Activated CD4-positive, alpha-beta T cell treated with anti-CD3 and anti-CD28 coated beads, Interleukin-2, amount 50 U/mL, for 24 hours (primary cell): Measurements from ENCODE around the gene CNOT1.
"Not testable (repeated sequence)": the region's sequence is repeated elsewhere in the genome, so short reads cannot be mapped to it uniquely, and the experiment has no call there.

ENCODE experiments used
- DNase-seq, 2 donors: peaks; one replicate each; pipeline ENCODE4 v3.0.0-alpha.2; 2020; ENCODE audit warnings: low read depth in 1 of 2, low spot score in 1 of 2

Gene CNOT1

DNA sequence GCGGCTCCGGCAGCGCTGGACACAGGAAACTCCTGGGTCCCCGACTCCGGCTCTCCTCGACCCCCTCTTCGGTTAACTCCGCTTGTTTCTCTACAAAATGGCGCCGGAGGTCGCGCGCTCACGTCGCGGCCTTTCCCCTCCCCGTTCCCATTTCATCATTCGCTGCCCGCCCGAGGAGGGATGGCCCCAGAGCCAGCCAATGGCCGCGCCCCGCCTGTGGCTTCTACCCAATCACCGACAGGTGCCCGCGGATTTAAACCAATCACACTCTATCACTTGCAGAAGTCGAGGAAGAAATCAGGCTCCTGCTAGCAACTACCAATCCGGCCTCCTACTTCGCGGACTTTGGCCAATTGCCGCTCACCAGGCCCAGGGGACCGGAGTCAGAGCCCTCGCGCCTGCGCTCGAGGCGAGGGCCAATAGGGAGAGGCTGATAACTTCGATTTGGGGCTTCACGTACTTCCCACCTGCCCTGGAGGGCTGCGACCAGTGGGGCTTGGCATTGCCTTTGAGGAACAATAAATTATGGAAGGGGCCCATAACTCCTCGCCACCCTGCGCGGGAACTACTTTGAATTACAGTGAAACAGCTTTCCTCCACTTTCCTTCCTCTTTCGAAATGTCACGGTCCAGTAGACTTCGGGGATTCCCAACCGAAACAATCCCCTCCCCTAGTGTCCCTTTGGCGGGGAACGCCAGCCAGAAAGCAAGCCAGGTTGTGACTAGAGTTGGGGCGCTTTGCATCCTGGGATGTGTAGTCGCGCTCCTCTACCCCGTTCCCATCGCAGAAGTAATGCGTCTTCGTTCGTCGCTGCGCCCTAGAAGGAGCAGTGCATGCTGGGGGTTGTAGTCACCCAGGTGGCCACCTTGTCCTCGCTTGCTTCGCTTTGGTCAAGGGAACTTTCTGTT is at the start of gene CNOT1:
Gene CNOT1 (minus strand): TSS at position 94 of the 908 bp plus-strand sequence. CDS start 30,489 bp downstream, outside the sequence.
- peak; percentile 95 to 96 for DNase-seq

DNA sequence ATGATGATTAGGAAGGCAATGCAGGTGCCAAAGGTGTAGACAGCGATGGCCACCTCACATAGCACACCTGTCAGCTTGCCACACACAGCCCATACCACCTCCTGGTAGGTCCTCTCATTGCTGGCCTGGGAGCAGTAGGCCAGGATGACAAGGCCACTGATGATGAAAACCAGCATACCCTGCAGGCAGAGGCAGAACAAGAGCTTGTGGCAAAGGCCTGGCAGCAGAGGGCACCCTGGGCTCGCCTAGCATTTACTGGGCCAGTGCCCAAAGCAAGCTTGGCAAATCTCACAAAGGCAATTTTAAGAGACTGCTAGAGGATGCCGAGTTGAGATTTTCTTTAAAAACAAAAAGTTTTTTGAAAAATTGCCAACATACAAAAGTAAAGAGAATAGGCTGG is 49.1 kb upstream of the CNOT1 start:
- no peak for DNase-seq

DNA sequence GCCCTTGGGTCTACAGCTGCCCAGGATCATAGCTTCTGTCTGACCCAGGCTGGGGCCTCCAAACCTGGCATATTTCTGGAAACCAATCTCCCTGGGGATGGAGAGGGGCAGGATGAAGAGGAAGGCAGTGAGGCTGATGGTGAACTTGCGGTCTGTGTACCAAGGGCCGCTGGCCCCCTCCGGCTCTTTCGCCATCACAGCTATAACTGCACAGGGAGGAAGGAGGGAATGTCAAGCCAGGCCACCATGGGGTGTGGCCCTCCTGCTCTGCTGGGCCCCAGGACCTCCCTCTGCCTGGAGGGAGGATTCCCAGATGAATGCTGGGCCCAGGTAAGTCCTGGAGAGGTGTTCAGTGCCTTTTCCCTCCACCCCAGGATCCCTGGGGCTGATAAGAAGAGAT is 48.6 kb upstream of the CNOT1 start:
- no peak for DNase-seq

DNA sequence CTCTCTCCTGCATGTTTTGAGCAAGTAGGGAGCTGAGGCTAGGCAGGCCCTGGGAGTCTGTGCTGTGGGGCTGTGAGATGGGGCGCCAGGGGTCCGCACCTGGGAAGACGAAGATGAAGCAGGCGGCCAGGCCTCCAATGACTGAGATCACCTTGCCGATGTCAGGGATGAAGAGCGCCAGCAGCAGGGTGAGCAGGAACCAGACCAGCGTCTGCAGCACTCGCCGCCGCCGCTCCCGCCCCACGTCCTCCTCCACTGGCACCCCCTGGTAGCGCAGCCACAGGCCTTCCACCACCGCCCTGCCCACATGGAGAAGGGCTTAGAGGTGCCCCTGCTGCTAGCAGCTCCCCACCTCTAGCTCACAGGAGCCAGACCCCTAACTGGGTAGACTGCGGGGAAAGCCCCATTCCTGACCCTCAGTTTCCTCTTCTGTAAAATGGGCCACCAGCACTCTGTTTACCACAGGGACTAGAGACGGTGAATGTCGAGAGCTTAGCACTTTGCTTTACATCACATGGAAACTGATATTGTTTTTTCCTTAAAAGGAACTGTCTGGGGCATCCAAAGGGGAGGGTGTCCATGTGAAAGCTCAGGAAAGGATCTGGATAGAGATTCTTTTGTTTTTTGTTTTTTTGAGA is 41.4 kb upstream of the CNOT1 start:
- DNase-seq, result no peak

DNA sequence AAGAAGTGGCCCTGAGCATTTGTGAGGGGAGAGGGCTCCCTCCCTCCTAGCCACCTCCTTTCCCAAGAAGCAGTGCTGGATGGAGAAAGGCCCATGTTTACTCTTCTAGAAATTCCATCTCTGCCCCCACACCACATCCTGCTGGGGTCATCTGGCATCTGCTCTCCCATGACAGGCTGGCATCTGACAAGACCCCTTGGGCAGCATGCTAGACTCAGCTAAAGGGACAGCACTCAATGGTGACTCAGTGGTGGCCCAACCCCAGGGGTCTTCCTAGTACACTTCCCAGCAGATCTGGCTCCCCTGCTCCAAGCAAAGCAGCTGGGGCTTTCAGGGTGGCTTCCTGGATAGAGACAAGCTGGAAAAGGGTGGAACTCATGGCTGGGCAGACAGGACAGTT is 40.6 kb upstream of the CNOT1 start:
- no peak for DNase-seq

DNA sequence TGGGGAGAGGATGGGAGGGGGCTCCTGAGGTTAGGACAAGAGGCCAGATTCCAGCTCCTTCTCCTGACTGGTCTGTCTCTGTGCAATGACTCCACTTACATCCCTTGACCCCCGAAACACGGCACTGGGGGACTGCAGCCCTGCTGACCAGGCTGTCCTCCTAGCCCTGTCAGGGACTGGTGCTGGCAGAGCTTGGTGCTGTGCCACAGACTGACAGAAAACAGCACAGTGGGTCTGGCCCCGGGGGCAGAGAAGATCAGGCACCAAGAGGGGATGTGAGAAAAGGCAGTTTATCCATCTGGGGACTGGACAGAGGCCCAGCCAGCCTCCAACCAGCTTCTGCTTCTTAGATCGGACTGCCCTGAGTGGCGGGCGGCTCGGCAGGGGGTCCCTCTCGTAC is 35.6 kb upstream of the CNOT1 start:
- no peak for DNase-seq

DNA sequence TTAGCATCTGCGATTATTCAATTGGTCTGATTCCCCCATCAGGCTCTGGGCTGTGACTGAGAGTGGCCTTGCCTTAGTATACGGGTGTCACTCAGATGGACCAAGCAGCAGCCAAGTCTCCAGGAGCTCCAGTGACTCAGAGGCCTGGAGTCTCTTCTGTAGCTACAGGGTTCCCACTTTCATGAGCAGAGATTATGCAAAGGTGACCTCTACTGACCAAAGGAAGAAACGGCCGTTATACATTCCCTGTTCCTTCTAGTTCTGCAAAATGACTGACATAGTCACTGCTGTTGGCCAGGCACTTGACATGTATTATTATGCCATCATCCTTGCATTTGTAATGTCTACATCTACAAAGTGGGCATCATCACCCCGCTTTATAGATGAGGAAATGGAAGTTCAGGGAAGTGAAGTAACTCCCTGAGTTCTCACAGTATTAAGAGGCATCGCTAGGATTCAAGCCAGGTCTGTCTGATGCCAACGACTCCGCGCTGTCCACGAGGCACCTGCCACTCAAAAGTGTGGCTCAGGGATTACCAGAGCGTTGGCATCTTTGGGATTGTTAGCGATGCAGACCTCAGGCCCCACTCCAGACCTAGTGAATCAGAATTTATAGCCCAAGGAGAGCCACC is 31.7 kb upstream of the CNOT1 start:
- no peak for DNase-seq

DNA sequence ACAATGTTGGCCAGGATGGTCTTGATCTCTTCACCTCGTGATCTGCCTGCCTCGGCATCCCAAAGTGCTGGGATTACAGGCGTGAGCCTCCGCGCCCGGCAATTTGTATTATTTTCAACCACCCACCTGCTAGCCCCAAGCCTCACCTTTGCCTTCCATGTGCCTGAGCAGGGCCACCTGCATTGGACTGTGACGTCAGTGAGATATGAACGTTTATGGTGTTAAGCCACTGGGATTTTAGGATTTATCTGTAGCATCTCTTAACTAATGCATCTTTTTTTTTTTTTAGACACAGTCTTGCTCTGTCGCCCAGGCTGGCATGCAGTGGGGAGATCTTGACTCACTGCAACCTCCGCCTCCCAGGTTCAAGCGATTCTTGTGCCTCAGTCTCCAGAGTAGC is 30.3 kb upstream of the CNOT1 start:
- DNase-seq, result not testable (repeated sequence)

DNA sequence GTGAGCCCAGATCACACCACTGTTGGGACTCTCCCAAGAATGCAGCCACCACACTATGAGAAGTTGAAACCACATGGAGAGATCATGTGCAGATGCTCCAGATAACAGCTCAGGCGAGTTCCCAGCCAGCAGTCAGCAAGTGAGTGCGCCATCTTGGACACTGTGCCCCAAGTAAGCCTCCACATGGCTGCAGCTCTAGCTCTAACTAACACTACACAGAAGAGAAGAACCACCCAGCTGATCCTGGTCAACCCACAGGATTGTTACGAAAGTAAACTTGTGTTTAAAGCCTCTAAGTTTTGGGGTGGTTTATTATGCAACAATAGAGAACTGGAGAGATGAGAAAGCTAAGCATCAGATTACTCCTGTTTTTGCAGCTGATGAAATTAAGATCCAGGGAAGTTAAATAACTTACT is 29.2 kb upstream of the CNOT1 start:
- no peak for DNase-seq

DNA sequence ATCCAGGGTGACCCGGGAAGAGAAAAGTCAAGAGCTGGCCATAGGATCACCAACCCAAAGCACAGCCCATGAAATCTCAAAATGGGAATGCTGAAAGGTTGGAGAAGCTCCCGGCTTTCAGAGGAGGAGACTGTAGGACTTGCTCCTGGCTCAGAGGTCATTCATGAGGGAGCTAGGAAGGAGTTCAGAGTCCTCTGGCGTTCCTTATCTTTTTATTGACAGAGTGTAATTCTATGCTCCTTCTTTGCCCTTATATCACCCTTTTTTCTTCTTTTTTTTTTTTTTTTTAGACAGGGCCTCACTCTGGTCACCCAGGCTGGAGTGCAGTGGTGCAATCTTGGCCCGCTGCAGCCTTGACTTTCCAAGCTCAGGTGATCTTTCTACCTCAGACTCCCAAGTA is 27.3 kb upstream of the CNOT1 start:
- DNase-seq, result no peak

DNA sequence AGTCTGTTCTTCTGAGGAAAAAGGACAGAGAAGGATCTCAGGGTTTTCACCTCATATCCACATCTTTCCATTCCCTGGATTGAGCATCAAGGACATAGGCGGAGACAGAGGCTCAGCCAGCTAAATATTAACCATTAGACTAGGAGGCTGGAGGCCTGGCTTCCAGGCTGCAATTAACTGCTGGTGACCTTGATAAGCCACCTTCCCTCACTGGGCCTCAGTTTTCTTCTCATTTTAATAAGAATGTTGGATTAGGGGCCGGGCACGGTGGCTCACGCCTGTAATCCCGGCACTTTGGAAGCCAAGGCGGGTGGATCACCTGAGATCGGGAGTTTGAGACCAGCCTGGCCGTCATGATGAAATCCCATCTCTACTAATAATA is 25.6 kb upstream of the CNOT1 start:
- no peak for DNase-seq

DNA sequence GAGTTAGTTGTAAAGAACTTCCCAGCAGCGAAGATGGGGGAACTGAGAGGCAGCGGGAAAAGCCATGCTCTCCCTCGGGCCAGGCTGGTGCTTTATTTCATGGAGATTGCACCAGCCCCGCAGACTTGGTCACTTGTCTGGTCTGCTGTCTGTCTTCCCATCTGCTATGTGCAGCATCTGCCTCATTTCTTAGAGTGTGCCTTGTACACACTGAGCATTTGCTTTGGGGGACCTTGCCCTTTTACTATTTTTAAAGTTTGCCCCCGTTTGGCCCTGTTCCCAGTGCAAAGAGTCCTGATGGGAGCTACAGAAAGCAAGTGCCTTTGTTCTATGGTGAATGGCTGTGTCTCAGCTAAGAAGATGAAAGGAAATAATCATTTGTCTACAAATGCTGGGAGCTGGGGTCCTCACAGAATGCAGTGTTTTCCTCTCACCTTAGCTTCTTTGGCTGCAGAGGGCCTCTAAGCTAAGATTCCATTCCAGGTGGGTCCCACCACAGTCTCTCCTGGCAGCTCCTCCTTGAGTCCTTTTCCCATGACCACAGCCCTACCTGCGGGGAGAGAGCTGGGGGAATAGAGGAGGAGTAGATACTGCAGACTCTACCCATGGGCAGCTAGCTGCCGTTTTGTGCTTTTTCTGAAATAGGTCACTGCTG is 25.1 kb upstream of the CNOT1 start:
- DNase-seq, result no peak

DNA sequence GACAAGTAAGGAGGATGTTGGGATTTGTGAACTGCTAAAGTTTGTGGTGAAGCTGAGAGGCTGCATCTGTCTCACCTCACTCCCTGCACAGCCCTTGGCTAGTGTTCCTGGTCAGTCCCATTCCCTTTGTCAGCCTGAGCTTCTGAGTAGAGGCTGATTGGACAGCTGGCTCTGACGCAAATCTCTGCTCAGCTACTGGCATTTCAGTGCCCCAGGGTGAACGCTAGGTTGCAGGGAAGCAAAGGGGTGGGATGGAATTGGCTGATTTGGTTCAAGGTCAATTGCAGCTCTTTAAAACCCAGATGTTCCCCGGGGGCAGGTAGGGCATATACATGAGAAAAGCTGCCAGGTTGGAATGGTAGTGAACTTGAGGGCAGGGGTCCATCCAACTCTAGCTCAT is 23.1 kb upstream of the CNOT1 start:
- no peak for DNase-seq

DNA sequence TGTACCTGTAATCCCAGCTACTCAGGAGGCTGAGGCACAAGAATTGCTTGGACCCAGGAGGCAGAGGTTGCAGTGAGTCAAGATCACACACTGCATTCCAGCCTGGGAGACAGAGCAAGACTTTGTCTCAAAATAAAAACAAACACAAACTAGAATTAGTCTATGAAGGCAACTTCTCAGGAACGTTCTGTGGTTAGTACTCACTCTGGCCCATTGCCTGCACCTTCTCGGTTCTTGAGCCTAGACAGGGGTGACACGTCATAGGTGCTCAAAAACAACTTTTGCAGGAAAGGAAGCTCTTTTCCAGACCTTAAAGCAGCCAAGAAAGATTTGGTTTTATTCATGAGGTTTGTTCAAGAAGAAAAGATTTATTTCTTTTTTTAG is 22.3 kb upstream of the CNOT1 start:
- DNase-seq, result no peak

DNA sequence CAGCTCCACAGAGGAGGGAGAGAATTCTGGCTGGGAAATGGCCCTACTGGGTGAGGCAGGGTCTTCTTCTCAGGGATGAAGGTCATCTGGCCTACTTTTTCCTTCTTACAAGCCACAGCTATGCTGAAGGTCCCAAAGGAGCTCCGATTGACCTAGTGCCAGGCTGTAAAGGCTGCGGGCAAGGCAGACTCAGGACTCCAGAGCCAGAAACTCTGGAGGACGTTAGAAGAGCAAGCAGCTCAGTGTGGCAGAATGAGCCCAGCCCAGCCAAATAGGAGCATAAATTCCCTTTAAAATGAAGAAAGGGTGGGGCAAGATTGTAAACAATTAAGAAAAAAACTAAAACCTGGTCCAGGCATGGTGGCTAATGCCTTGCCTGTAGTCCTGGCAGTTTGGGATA is 20.1 kb upstream of the CNOT1 start:
- DNase-seq, result no peak

DNA sequence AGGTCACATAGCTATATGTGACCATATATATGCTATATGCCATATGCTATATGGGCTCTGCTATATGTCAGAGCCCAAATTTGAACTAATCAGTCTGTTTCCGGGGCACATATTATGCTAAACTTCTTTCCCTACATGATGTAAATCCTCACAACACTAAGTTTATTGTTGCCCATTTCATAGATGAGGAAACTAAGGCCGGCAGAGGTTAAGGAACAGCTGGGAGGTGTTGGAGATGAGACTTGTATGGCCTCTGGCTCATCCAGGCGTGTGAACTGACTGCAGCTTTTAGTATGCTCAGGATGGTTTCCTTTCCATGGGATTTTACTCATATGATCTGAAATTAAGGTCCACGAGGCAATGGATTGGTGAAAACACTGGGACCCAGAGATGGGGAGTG is 17.5 kb upstream of the CNOT1 start:
- DNase-seq, result no peak

DNA sequence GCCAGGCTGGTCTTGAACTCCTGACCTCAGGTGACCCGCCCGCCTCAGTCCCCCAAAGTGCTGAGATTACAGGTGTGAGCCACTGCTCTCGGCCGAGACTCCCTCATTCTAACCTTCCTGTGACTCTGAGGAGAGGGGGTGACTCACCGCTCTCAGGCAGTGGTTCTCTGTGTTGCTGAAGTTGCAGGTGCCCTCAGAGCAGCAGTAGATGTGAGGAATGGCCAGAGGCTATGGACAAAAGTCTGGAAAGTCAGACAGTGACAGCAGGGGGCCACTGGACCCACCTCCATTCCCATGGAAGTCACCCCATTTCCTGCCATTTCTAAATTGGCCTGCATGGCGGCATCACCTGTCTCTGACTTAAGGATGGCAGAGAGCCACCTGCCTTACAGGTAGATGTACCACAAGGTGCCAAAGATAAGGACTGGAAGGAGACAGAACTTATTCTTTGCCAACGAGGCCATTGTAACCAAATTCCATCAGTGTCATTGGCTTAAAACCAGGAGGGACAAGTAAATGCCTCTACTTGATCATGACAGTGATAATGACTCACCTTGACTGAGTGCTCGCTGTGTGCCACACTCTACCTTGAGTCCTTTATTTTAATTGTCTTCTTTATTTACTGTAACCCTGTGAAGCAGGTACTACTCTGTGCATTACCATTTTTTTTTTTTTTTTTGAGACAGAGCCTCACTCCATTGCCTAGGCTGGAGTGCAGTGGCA is 15.3 kb upstream of the CNOT1 start:
- no peak for DNase-seq

DNA sequence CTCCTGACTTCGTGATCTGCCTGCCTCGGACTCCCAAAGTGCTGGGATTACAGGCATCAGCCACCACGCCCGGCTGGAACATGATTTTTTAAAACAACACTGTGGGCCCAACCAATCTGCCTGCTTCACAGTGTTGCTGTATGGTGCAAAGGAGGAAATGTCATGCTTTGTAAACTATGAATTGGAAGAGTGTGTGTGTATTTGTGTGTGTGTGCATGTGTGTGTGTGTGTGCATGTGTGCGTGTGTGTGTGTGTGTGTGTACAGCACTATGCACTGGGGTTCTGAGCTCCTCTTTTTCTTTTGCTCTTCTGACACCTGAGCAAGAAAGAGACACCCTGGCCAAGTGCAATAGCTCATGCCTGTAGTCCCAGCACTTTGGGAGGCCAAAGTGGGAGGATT is 14.5 kb upstream of the CNOT1 start:
- no peak for DNase-seq

DNA sequence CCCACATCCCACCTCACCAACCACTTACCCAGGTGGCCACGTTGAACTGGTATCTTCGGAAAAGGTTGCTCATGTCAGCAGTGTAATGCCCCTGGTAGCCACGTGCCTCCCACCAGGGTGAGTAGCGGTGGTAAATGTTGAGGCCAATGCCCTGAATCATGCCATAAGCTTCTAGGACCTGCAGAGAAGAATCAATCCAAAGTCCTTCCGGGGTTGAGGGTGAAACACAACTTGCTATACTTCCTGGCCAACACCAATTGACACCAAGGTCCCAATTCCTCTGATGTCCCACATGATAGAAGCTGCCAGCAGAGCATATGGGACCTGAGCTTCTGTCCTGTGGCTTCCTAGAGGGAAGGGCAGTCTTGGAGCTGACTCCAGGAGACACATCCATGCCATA is 11.3 kb upstream of the CNOT1 start:
- no peak for DNase-seq

DNA sequence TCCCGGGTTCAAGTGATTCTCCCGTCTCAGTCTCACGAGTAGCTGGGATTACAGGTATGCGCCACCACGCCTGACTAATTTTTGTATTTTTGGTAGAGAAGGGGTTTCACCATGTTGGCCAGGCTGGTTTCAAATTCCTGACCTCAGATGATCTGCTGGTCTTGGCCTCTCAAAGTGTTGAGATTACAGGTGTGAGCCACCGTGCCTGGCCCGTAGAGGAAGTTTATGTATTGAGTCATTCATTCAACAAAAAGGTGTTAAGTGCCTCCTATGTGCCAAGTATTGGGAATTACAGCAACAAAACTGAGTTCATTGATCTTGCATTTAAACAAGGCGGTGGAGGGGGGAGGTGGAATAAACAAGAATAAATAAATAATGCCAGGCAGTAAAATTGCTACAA is 10.2 kb upstream of the CNOT1 start:
- no peak for DNase-seq

DNA sequence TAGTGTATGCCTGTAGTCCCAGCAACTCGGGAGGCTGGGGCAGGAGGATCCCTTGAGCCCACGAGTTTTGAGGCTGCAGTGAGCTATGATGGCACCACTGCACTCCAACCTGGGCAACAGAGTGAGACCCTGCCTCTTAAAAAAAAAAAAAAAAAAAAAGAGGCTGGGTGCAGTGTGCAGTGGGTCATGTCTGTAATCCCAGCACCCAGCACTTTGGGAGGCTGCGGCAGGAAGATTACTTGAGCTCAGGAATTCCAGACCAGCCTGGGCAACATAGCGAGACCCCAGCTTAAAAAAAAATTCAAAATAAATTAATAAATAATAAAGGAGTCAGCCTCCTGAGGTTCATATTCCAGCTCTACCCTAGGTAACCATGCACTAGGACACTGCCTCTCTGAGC is 9.6 kb upstream of the CNOT1 start:
- no peak for DNase-seq
